Erythroblast (primary cell): ENCODE results near the gene GPHN.

Experiments used
- GATA1 ChIP-seq: IDR thresholded peaks from 2 replicates; pipeline ENCODE4 v1.6.1; 2011; ENCODE audit warnings: low read depth, mild to moderate bottlenecking, control low read depth, low read length, moderate library complexity
- POLR2A ChIP-seq: IDR thresholded peaks from 2 replicates; pipeline ENCODE4 v1.6.1; 2011; ENCODE audit warnings: mild to moderate bottlenecking, low read length

GRCh38 chr14:66483322-66483721 lies 24.6 kb upstream of the GPHN start:
- TF ChIP-seq POLR2A (no peak), GATA1 (no peak)
